GM19397 (cell line): ENCODE results near the gene ADCY2.

Source experiments
- ATAC-seq: cut with Tn5 transposase; IDR thresholded peaks from one replicate; pipeline ENCODE4 v1.9.1; 2021; ENCODE audit warnings: mild to moderate bottlenecking, moderate library complexity; ENCODE audit not compliant: unreplicated experiment

The ADCY2 gene

GRCh38 chr5:7714697-7715096 lies 318.8 kb downstream of the ADCY2 start:
- ATAC-seq, result no peak

GRCh38 chr5:7717691-7718090 lies 321.8 kb downstream of the ADCY2 start:
- no peak for ATAC-seq

GRCh38 chr5:7728076-7728475 lies 332.1 kb downstream of the ADCY2 start:
- no peak for ATAC-seq

GRCh38 chr5:7741415-7742065 lies 345.6 kb downstream of the ADCY2 start:
- ATAC-seq, result no peak

GRCh38 chr5:7742241-7742656 lies 346.3 kb downstream of the ADCY2 start:
- no peak for ATAC-seq

- ATAC-seq, result no peak
Observed at GRCh38 chr5:7745882-7746610, 350.1 kb downstream of the ADCY2 start.

GRCh38 chr5:7747728-7748127 lies 351.8 kb downstream of the ADCY2 start:
- ATAC-seq, result no peak

GRCh38 chr5:7749626-7750025 lies 353.7 kb downstream of the ADCY2 start:
- ATAC-seq, result no peak

GRCh38 chr5:7751874-7752273 lies 355.9 kb downstream of the ADCY2 start:
- ATAC-seq, result no peak

GRCh38 chr5:7753181-7753580 lies 357.2 kb downstream of the ADCY2 start:
- ATAC-seq, result no peak

- no peak for ATAC-seq
Observed at GRCh38 chr5:7753596-7753995, 357.7 kb downstream of the ADCY2 start.

- ATAC-seq, result no peak
Observed at GRCh38 chr5:7754490-7754889, 358.6 kb downstream of the ADCY2 start.

GRCh38 chr5:7754997-7755596 lies 359.2 kb downstream of the ADCY2 start:
- ATAC-seq, result peak; percentile 77

- no peak for ATAC-seq
Observed at GRCh38 chr5:7755958-7756357, 360.0 kb downstream of the ADCY2 start.

GRCh38 chr5:7756453-7756852 lies 360.5 kb downstream of the ADCY2 start:
- ATAC-seq, result no peak

GRCh38 chr5:7759257-7759871 lies 363.4 kb downstream of the ADCY2 start:
- ATAC-seq, result no peak

- no peak for ATAC-seq
Observed at GRCh38 chr5:7759951-7760580, 364.1 kb downstream of the ADCY2 start.

GRCh38 chr5:7762267-7762666 lies 366.3 kb downstream of the ADCY2 start:
- no peak for ATAC-seq

- no peak for ATAC-seq
Observed at GRCh38 chr5:7763621-7764072, 367.7 kb downstream of the ADCY2 start.

- ATAC-seq, result no peak
Observed at GRCh38 chr5:7764452-7764851, 368.5 kb downstream of the ADCY2 start.

- no peak for ATAC-seq
Observed at GRCh38 chr5:7770436-7770835, 374.5 kb downstream of the ADCY2 start.
